Measurements from ENCODE around the gene SAXO1. TPM values are rescaled to one million over a fixed set of nuclear protein-coding genes. Genes with fewer than 3 reads are reported as not detected.

Gene SAXO1
- total RNA-seq, 1 experiment from 2014 or later = not detected

DNA sequence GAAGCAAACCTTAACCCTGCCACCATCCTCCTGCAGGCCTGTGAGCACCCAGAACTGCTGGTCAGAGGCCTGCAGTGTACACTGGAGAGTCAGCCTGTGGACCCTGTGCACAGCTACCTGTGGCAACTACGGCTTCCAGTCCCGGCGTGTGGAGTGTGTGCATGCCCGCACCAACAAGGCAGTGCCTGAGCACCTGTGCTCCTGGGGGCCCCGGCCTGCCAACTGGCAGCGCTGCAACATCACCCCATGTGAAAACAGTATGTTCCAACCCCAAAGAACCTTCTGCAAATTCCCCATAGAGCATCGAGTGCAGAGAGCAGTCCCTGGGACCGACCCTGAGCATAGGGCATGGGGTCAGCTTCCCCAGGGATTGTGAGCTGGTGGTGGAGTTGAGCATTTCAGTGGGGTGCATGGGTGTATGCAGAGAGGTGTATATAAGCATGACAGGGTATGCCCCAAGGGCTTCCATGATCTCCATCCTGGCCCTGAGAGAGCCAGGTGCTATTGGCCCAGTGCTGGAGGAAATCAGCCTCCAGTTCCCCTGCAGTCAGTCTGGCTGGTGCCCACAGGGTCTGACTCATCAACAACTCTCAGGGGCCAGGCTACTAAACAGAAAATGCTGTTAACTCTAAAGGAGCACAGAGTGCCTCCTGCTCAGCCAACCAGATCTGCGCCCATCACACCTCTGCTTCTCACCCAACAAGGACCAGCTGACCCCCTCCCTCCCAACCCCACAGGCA lies 126.2 kb downstream of the SAXO1 start:
- no peaks in the 10 kb centered on the region for H3K79me2 ChIP-seq (ENCODE audit: low read depth)
- no peak overlapping the region for H3K4me3 ChIP-seq
- H3K9me3 ChIP-seq (ENCODE audit: insufficient read depth, low read depth) = no peaks in the 10 kb centered on the region
- H3K27me3 ChIP-seq (ENCODE audit: insufficient read depth, low read depth) = peaks cover 36% of the 10 kb centered on the region
- DNase-seq = no peak
- H3F3A ChIP-seq (ENCODE audit: insufficient read depth, low read depth) = no peaks in the 10 kb centered on the region
- no peaks in the 10 kb centered on the region for H3K9me2 ChIP-seq (ENCODE audit: insufficient read depth)
- no peaks in the 10 kb centered on the region for H3K4me1 ChIP-seq (replicated peaks; ENCODE audit: insufficient read depth)
- no TSS peak for BruUV-seq (replicated peaks)
- H3K4me2 ChIP-seq = no peak overlapping the region
- intact Hi-C loops (cut with micrococcal nuclease; ENCODE audit: unreplicated experiment) = no loop called here
- ChIA-PET CTCF (no interaction called here), POLR2A (ENCODE audit: unreplicated experiment) (no interaction called here)
- TF ChIP-seq EZH2 (IDR thresholded peaks at IDR 0.05; ENCODE audit: low read depth) = no peak
- TF ChIP-seq, protein P1, sequence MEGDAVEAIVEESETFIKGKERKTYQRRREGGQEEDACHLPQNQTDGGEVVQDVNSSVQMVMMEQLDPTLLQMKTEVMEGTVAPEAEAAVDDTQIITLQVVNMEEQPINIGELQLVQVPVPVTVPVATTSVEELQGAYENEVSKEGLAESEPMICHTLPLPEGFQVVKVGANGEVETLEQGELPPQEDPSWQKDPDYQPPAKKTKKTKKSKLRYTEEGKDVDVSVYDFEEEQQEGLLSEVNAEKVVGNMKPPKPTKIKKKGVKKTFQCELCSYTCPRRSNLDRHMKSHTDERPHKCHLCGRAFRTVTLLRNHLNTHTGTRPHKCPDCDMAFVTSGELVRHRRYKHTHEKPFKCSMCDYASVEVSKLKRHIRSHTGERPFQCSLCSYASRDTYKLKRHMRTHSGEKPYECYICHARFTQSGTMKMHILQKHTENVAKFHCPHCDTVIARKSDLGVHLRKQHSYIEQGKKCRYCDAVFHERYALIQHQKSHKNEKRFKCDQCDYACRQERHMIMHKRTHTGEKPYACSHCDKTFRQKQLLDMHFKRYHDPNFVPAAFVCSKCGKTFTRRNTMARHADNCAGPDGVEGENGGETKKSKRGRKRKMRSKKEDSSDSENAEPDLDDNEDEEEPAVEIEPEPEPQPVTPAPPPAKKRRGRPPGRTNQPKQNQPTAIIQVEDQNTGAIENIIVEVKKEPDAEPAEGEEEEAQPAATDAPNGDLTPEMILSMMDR (conservative IDR thresholded peaks at IDR 0.05) = no peak
- no peaks in the 10 kb centered on the region for H4K20me1 ChIP-seq (ENCODE audit: insufficient read depth)
- no peaks in the 10 kb centered on the region for H3K36me3 ChIP-seq (ENCODE audit: low read depth)
- H2AFZ ChIP-seq = no peak overlapping the region
- H3K27ac ChIP-seq = no peak overlapping the region

GRCh38 chr9:18905883-18906629 lies 127.0 kb downstream of the SAXO1 start:
- Histone ChIP-seq H3K4me3 (no peak overlapping the region), H3K4me1 (replicated peaks; ENCODE audit: insufficient read depth) (no peaks in the 10 kb centered on the region), H3K36me3 (ENCODE audit: low read depth) (no peaks in the 10 kb centered on the region), H2AFZ (no peak overlapping the region), H3K9me2 (ENCODE audit: insufficient read depth) (no peaks in the 10 kb centered on the region), H3K9me3 (ENCODE audit: insufficient read depth, low read depth) (no peaks in the 10 kb centered on the region), H3K27ac (no peak overlapping the region), H3F3A (ENCODE audit: insufficient read depth, low read depth) (no peaks in the 10 kb centered on the region), H3K27me3 (ENCODE audit: insufficient read depth, low read depth) (peaks cover 28% of the 10 kb centered on the region), H4K20me1 (ENCODE audit: insufficient read depth) (no peaks in the 10 kb centered on the region), H3K4me2 (no peak overlapping the region), H3K79me2 (ENCODE audit: low read depth) (no peaks in the 10 kb centered on the region)
- intact Hi-C loops (cut with micrococcal nuclease; ENCODE audit: unreplicated experiment) = no loop called here
- ChIA-PET POLR2A (ENCODE audit: unreplicated experiment) (no interaction called here), CTCF (no interaction called here)
- BruUV-seq (replicated peaks) = no TSS peak
- TF ChIP-seq, protein P1 (conservative IDR thresholded peaks at IDR 0.05) = no peak
- TF ChIP-seq EZH2 (IDR thresholded peaks at IDR 0.05; ENCODE audit: low read depth) = no peak
- no peak for DNase-seq

GRCh38 chr9:18905028-18905882 lies 127.8 kb downstream of the SAXO1 start:
- CTCF ChIA-PET = no interaction called here
- no peak overlapping the region for H2AFZ ChIP-seq
- no peak overlapping the region for H3K4me2 ChIP-seq
- H3K9me2 ChIP-seq (ENCODE audit: insufficient read depth) = no peaks in the 10 kb centered on the region
- no peaks in the 10 kb centered on the region for H3K4me1 ChIP-seq (replicated peaks; ENCODE audit: insufficient read depth)
- H4K20me1 ChIP-seq (ENCODE audit: insufficient read depth) = no peaks in the 10 kb centered on the region
- no TSS peak for BruUV-seq (replicated peaks)
- H3K36me3 ChIP-seq (ENCODE audit: low read depth) = no peaks in the 10 kb centered on the region
- no peaks in the 10 kb centered on the region for H3F3A ChIP-seq (ENCODE audit: insufficient read depth, low read depth)
- intact Hi-C loops (cut with micrococcal nuclease; ENCODE audit: unreplicated experiment) = no loop called here
- H3K79me2 ChIP-seq (ENCODE audit: low read depth) = no peaks in the 10 kb centered on the region
- peaks cover 22% of the 10 kb centered on the region for H3K27me3 ChIP-seq (ENCODE audit: insufficient read depth, low read depth)
- H3K4me3 ChIP-seq = no peak overlapping the region
- H3K9me3 ChIP-seq (ENCODE audit: insufficient read depth, low read depth) = no peaks in the 10 kb centered on the region
- TF ChIP-seq, protein P1 (conservative IDR thresholded peaks at IDR 0.05) = no peak
- TF ChIP-seq EZH2 (IDR thresholded peaks at IDR 0.05; ENCODE audit: low read depth) = no peak
- DNase-seq = no peak
- POLR2A ChIA-PET (ENCODE audit: unreplicated experiment) = no interaction called here
- H3K27ac ChIP-seq = no peak overlapping the region
